ENCODE results near the gene IL16.
A peak's percentile ranks its signal among the peaks of the same experiment; 100 is the strongest.

IL16 gene

DNA sequence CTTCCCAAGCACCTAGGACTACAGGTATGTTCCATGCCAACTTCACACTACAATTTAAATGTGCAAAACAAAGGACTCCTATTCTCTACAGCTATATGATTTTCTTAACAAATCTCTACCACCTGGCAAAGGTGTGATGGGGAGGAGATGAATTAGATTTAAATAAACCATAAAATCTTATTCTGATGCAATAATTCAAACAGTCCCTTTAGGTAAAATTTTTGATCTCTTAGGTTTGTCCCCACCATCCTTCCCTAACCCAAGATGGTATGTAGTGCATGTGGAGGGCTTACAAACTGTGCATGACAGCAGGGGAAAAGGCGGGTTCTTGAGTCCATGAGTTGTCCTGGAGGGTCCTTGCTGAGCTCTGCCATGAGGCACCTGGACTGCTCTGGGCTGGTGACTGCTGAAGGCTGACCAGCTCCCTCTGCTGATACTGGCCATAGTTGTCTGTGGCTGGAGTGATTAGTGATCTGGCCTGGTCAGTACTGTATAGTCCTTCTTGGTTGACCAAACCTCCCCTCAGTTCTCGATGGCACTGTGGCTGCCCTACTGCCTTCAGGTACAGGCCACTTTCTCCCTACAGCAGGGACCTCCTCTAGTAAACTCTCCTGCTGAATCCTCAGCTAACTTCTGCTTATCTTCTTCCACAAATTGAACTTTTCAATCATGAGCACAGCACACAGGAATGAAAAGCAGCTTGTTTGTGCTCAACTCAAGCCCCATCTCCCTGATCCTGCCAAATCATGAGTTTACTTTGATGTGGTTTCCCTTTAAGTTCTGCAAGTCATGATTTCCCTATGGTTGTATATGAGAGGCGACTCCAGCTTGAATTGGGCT is 32.5 kb upstream of the IL16 start:
- no peak overlapping the region for H3K4me3 ChIP-seq (ENCODE audit: control insufficient read depth, low read depth, low read length)
- peak; percentile 87 for DNase-seq (ENCODE audit: low read depth)
- TF ChIP-seq, protein P1, sequence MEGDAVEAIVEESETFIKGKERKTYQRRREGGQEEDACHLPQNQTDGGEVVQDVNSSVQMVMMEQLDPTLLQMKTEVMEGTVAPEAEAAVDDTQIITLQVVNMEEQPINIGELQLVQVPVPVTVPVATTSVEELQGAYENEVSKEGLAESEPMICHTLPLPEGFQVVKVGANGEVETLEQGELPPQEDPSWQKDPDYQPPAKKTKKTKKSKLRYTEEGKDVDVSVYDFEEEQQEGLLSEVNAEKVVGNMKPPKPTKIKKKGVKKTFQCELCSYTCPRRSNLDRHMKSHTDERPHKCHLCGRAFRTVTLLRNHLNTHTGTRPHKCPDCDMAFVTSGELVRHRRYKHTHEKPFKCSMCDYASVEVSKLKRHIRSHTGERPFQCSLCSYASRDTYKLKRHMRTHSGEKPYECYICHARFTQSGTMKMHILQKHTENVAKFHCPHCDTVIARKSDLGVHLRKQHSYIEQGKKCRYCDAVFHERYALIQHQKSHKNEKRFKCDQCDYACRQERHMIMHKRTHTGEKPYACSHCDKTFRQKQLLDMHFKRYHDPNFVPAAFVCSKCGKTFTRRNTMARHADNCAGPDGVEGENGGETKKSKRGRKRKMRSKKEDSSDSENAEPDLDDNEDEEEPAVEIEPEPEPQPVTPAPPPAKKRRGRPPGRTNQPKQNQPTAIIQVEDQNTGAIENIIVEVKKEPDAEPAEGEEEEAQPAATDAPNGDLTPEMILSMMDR (conservative IDR thresholded peaks at IDR 0.05; ENCODE audit: control insufficient read depth, insufficient read depth, low read depth, low read length): peak; percentile 35

DNA sequence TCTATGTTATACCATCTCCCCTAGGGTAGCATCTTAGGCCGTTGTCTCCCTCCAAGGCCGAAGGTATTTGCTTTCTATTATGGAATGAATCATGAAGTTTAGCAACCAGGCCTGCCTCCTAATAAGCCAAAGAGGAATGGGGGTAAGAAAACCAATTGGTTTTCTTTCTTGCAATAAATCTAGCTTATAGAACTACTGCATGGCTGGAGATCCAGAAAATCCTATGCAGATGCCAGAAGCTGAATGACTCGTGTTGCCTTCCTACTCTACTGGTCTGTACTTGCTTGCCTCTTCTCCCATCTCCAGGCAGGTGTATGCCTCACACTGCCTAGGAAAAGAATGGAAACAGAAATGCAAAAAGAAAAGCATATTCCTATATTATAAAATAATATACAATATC is 31.1 kb upstream of the IL16 start:
- no peak overlapping the region for H3K4me3 ChIP-seq (ENCODE audit: control insufficient read depth, low read depth, low read length)
- DNase-seq (ENCODE audit: low read depth): peak; percentile 79
- TF ChIP-seq, protein P1 (conservative IDR thresholded peaks at IDR 0.05; ENCODE audit: control insufficient read depth, insufficient read depth, low read depth, low read length): no peak

DNA sequence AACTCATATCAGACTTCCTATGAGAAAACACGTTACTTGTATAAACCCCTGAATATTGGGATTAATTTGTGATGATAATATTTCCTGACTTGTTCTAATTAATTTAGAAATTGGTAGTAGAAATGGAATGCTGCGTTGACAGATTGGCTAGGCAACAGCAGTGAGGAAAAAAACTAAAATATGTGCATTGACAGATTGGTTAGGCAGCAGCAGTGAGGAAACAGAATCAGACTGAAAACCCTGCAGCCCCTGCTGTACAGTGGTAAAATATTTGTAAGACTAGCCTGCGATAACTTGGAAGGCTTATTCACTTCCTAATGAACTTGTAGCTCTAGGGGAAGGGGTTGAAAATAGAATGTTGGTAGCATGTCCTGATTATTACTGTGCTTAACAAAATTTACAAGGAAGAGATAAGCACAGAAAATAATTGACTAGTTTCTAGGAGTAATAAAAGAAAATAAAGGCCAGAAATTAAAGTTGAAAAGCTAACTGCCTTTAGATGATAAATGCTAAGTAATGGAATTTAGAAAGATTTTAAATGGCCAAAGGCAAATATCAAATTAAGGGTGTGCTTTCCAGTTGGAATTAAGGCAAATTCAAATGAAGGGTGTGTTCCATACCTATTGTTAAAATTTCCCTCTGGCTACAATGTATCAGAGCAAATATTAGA is 29.9 kb upstream of the IL16 start:
- TF ChIP-seq, protein P1 (conservative IDR thresholded peaks at IDR 0.05; ENCODE audit: control insufficient read depth, insufficient read depth, low read depth, low read length): no peak
- H3K4me3 ChIP-seq (ENCODE audit: control insufficient read depth, low read depth, low read length): no peak overlapping the region

DNA sequence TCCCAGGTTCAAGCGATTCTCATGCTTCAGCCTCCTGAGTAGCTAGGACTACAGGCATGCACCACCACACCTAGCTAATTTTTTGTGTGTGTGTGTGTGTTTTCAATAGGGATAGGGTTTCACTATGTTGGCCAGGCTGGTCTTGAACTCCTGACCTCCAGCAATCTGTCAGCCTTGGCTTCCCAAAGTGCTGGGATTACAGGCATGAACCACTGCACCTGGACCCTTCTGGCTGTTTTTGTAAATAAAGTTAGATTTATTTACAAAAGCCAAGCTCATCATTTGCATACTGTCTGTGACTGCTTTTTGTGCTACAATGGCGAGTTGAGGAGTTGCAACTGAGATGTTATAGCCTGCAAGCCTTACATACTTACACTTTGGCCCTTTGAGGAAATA is 28.6 kb upstream of the IL16 start:
- DNase-seq (ENCODE audit: low read depth): no peak
- H3K4me3 ChIP-seq (ENCODE audit: control insufficient read depth, low read depth, low read length): no peak overlapping the region
- TF ChIP-seq, protein P1 (conservative IDR thresholded peaks at IDR 0.05; ENCODE audit: control insufficient read depth, insufficient read depth, low read depth, low read length): no peak

More for the DNA sequence above, 29.9 kb upstream of the IL16 start:
- DNase-seq (ENCODE audit: low read depth): no peak

DNA sequence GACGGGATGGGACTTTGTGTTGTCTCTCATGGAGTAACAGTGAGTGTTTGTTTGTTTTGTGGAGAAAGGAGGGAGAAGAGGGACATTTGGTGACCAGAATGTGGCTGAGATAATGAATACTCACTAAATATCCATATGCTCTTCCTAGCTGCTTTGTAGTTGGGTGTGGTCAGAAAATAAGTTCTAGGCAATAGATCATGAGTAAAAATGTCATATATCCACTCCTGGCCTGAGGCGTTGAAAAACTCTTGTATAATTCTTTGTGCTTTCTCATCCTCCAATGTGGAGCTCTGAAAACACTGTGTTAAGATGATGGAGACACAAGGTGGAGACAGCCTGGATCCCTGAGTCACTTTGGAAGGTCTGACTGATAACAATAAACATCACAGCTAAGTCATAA is 28.0 kb upstream of the IL16 start:
- no peak for DNase-seq (ENCODE audit: low read depth)
- H3K4me3 ChIP-seq (ENCODE audit: control insufficient read depth, low read depth, low read length): no peak overlapping the region
- TF ChIP-seq, protein P1 (conservative IDR thresholded peaks at IDR 0.05; ENCODE audit: control insufficient read depth, insufficient read depth, low read depth, low read length): no peak

DNA sequence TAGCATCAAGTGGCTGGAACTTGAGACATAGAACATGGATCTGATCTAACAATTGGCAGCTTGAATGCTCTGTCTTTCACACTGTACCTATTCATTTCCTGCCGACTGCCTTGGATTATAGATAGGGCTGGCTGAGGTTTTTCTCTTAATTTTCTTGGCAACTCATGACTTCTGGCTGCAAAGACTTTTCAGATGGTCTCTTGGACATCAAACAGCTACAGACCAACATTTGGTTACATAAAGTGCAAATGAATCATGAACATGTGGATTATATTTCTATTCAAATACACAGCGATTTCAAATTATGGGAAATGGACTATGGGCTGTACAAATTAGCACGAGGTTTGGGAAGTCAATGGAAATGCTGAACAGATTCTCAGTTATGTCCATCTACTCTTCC is 26.2 kb upstream of the IL16 start:
- peak; percentile 70 for DNase-seq (ENCODE audit: low read depth)
- TF ChIP-seq, protein P1 (conservative IDR thresholded peaks at IDR 0.05; ENCODE audit: control insufficient read depth, insufficient read depth, low read depth, low read length): no peak
- no peak overlapping the region for H3K4me3 ChIP-seq (ENCODE audit: control insufficient read depth, low read depth, low read length)

Measured in fibroblast of mammary gland (primary cell).